ENCODE data around the gene AGBL4. TPM values are rescaled to one million over a fixed set of nuclear protein-coding genes. Genes with fewer than 3 reads are reported as not detected.

AGBL4 gene
- total RNA-seq, 1 donor from 2014 or later = 0.39 TPM

DNA sequence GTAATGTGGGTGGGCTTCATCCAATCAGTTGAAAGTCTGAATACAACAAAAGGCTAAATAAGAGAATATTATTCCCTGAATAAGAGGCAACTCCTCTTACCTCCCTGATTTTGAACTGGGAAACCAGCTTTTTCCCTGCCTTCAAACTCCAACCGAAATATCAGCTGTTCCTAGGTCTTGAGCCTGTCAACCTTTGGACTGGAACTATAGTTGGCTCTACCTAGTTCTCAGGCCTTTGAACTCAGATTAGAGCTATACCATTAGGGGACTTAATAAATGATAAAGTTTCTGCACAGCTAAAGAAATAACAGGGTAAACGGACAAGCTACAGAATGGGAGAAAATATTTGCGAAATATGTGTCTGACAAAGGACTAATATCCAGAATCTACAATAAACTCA is 1203.3 kb downstream of the AGBL4 start:
- Mint-ChIP-seq H3K27me3 (peaks cover 15% of the 10 kb centered on the region), H3K9me3 (no peaks in the 10 kb centered on the region), H3K36me3 (no peaks in the 10 kb centered on the region), H3K27ac (no peak overlapping the region), H3K4me3 (no peak overlapping the region), H3K4me1 (ENCODE audit: unreplicated experiment) (no peaks in the 10 kb centered on the region)
- TF ChIP-seq, protein P1, sequence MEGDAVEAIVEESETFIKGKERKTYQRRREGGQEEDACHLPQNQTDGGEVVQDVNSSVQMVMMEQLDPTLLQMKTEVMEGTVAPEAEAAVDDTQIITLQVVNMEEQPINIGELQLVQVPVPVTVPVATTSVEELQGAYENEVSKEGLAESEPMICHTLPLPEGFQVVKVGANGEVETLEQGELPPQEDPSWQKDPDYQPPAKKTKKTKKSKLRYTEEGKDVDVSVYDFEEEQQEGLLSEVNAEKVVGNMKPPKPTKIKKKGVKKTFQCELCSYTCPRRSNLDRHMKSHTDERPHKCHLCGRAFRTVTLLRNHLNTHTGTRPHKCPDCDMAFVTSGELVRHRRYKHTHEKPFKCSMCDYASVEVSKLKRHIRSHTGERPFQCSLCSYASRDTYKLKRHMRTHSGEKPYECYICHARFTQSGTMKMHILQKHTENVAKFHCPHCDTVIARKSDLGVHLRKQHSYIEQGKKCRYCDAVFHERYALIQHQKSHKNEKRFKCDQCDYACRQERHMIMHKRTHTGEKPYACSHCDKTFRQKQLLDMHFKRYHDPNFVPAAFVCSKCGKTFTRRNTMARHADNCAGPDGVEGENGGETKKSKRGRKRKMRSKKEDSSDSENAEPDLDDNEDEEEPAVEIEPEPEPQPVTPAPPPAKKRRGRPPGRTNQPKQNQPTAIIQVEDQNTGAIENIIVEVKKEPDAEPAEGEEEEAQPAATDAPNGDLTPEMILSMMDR (conservative IDR thresholded peaks at IDR 0.05) = no peak
- no peak for DNase-seq (ENCODE audit: extremely low spot score, unreplicated experiment)

DNA sequence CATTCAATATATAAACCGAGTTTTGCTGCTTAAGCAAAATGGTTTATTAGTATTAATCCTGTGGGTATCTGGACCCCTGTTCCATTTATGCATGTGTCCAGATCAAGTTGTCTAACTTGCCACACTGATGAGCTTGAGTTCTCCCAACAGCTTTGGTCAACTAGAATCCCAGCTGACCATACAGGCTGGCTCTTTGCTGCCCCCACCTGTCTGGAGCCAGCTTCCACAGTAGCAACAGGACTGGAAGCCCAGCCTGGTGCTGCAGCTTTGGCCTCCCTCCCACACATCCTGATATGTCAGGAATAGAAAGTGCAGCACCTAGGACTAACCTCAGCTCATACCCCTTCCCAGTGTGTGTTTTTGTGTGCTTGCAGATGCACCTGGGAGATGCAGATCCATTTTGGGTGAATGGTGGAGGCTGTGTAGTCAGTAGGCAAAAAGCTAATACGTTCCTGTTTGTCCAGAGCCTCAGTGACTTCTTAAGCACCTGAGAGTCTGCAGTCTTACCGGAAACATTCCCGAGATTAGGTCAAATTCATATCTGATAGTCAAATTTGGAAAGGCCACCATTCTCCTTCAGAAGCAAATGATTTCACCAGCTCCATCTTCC is 1206.1 kb downstream of the AGBL4 start:
- Mint-ChIP-seq H3K4me3 (no peak overlapping the region), H3K27ac (no peak overlapping the region), H3K9me3 (no peaks in the 10 kb centered on the region), H3K36me3 (no peaks in the 10 kb centered on the region), H3K27me3 (peaks cover 13% of the 10 kb centered on the region), H3K4me1 (ENCODE audit: unreplicated experiment) (no peaks in the 10 kb centered on the region)
- TF ChIP-seq, protein P1 (conservative IDR thresholded peaks at IDR 0.05) = peak; percentile 79
- no peak for DNase-seq (ENCODE audit: extremely low spot score, unreplicated experiment)

DNA sequence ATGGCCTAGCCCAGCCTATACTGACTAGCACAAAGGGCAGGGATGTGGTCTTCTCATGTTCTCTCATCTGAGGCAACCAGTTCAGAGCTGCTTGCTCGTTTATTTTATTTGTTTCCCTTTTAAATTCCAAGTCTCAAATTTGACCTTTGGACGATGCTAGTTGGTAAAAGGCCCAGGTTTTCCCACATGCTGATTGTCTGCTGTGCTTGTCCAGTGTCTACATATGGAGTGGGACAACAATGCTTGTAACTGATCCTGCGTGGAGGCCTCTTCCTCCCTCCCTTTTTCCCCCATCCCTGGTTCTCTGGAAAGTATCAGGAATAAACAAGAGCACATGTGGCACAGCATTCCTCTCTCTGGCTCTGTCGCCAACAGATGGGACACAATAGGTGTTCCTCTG is 1213.0 kb downstream of the AGBL4 start:
- no peaks in the 10 kb centered on the region for H3K36me3 Mint-ChIP-seq
- peaks cover 5% of the 10 kb centered on the region for H3K9me3 Mint-ChIP-seq
- no peak overlapping the region for H3K27ac Mint-ChIP-seq
- DNase-seq (ENCODE audit: extremely low spot score, unreplicated experiment) = no peak
- TF ChIP-seq, protein P1 (conservative IDR thresholded peaks at IDR 0.05) = no peak
- H3K4me1 Mint-ChIP-seq (ENCODE audit: unreplicated experiment) = no peaks in the 10 kb centered on the region
- no peak overlapping the region for H3K4me3 Mint-ChIP-seq
- peaks cover 10% of the 10 kb centered on the region for H3K27me3 Mint-ChIP-seq

DNA sequence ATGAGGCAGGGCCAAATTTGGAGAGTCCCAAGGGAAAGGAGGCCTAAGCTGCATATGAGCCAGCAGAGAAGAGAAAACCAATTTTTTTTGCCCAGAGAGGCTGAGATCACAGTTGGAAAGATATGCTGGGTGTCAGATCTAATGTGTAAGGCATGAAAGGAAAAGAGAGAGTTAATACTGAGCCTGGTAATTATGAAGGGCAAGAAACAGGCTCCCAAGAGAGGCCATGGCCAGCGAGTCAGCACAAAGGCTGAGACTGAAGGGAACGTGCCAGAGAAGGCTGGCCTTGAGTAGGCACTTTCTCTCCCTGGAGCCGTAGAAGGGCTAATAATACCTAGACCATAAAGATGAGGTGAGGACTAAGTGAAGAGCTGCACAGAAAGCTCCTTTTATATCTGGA is 1215.3 kb downstream of the AGBL4 start:
- H3K9me3 Mint-ChIP-seq = peaks cover 5% of the 10 kb centered on the region
- no peaks in the 10 kb centered on the region for H3K36me3 Mint-ChIP-seq
- H3K27ac Mint-ChIP-seq = no peak overlapping the region
- H3K27me3 Mint-ChIP-seq = peaks cover 7% of the 10 kb centered on the region
- DNase-seq (ENCODE audit: extremely low spot score, unreplicated experiment) = no peak
- TF ChIP-seq, protein P1 (conservative IDR thresholded peaks at IDR 0.05) = no peak
- H3K4me1 Mint-ChIP-seq (ENCODE audit: unreplicated experiment) = no peaks in the 10 kb centered on the region
- H3K4me3 Mint-ChIP-seq = no peak overlapping the region

DNA sequence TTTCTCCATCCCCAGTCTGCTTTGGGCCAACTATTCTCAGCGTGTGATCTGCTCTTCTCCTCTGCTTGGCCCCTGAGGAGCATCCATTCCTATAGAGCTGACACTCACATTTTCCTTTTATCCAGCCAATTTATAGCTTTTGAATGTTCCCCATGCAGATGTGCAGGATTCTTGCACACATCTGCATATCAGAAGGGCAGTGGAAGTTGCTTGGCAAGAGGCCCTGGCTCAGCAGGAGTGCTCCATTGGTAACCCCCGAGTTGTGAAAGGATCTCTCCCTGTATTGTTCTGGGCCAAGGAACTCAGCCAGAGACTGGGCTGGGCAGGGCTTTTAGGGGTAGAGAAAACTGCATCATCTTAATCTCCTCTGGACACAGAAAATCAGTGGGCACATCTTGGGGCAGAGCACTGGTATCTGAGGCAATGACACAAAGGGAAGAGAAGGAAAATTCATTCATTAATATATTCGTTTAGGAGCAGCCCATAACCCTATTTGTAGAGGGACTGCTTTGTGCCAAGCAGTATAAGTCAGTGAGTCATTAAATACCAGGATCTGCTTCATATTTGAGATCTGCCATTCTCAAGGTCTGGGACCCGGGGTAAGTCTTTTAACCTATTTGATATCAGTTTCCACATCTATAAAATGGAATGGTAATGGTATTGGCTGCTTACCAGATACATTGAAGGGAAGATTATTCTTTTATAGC is 1216.0 kb downstream of the AGBL4 start:
- TF ChIP-seq, protein P1 (conservative IDR thresholded peaks at IDR 0.05) = no peak
- DNase-seq (ENCODE audit: extremely low spot score, unreplicated experiment) = no peak
- Mint-ChIP-seq H3K36me3 (no peaks in the 10 kb centered on the region), H3K4me3 (no peak overlapping the region), H3K9me3 (peaks cover 5% of the 10 kb centered on the region), H3K4me1 (ENCODE audit: unreplicated experiment) (no peaks in the 10 kb centered on the region), H3K27me3 (peaks cover 4% of the 10 kb centered on the region), H3K27ac (no peak overlapping the region)
